Dedifferentiated amniotic fluid mesenchymal stem cell (primary cell): Measurements from ENCODE around the gene TMCC3.

Experiments
- DNase-seq: peaks from one replicate; pipeline ENCODE4 v3.0.0-alpha.2; 2016; ENCODE audit errors: extremely low spot score

TMCC3 gene

GRCh38 chr12:94673496-94673895 is 23.1 kb upstream of the TMCC3 start:
- no peak for DNase-seq

DNA sequence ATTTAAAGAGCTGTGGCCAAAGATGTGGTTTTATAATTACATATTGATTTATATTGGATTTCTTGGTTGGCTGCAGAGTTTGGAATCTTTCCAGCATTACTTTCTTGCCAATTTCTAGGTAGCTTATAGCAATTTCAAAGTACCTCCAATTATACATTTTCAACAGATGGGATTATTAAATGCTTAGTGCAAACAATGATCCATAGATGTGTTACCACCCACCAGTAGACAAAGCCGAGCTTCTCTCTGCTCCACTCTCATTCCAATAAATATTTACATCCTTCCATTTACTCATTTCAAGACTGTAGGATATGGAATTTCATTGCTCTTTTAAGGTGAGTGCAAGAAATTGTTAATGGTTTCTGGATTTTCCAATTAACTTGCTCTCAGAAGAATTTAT is 21.6 kb upstream of the TMCC3 start:
- DNase-seq, result no peak

GRCh38 chr12:94670898-94671297 is 20.5 kb upstream of the TMCC3 start:
- no peak for DNase-seq

GRCh38 chr12:94670075-94670474 is 19.7 kb upstream of the TMCC3 start:
- DNase-seq, result no peak

DNA sequence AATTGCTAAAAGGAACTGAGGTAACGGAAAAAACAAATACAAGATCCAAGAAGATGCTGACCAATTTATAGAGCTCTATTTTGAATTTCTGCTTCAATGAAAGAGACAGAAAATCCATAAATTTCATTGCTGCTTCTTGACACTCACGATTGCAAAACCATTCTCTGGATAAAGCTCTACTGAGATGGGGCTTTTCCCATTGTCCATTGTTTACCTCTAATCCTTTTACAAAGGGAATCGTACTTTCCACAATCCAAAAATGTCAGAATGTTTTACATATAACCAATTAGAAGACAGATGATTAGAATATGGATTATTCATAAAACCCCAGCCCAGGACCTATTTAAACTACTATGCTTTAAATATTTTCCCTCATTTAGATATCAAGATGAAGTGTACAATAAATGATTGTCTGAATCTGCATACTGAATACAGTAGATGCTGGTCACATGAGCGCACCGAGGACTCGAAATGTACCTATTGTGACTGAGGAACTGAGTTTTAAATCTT is 16.7 kb upstream of the TMCC3 start:
- no peak for DNase-seq

DNA sequence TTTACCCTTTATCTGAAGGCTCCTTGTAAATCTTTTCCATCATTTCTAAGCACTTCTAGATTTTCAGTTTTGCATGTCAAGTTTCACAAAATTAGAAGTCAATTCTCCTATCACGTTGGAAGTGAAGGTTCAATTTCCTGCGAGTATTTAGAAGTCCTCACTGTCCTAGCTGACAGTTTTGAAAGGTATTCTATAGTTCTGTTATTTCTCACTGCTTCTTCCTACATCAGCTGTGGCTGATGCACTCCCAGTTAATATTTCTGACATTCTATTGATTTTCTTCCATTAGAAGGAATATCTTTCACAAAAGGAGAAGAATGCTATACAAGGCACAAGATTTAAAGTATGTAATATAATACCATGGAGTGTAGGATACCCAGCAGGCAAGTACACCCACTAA is 15.8 kb upstream of the TMCC3 start:
- DNase-seq, result no peak

DNA sequence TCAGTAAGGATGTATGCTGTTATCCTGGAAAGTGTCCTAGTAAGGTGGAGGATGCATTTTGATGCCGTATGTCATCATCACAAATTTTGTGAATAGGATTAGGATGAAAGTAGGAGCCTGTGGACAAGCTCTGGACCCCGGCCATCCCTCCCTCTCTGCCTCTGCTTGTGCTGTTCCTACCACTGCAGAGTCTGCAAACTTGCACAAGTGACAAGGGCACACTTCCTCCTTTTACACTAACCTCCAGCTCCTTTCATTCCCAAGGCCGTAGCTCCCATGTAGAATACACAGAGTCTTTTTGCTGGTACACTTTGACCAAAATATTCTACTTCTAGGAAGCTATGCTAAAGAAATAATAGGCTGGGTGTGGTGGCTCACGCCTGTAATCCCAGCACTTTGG is 13.3 kb upstream of the TMCC3 start:
- DNase-seq, result no peak

DNA sequence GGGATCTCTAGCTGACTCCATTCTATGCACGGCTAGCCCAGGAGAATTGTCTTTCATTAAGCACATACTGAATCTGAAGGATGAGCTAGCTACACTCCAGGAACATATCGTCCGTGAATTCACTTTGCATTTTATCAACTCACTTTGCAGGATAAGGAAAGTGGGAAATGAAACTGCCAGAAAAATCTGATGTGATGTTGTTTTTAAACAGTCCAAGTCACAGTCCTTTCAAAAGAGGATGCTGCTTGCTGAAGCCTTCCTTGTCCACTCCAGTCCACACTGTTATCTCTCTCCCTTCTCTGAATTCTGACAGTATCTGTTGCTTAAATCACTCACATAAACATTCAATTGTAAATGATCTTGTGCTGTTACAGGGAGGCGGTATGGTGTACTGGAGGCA is 12.7 kb upstream of the TMCC3 start:
- DNase-seq, result no peak

- no peak for DNase-seq
Observed at GRCh38 chr12:94660436-94660835, 10.1 kb upstream of the TMCC3 start.

DNA sequence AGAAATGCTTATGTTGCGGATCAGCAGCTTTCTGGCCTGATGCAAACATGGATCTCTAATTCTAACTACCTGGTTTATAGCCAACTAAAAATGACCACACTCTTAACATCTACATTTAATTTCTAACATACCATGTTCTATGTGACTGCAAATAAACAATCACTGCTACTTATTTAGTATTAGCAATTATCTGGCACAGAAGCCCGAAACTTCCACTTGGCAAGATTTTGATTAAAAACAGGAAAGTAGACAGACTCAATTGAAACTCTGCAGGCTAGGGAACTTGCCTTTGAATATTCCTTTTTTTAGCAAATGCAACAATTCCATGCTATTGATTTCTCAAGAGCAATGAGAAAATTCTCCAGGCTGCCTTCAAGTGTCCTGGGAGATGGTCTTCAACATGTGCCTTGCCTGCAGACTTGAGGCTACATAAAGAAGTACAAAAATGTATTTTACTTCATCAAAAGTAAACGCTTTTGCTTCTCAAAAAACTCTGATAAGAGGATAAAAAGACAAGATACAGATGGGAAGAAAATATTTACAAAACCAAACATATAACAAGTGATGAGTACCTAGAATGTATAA is 9.1 kb upstream of the TMCC3 start:
- DNase-seq, result no peak

DNA sequence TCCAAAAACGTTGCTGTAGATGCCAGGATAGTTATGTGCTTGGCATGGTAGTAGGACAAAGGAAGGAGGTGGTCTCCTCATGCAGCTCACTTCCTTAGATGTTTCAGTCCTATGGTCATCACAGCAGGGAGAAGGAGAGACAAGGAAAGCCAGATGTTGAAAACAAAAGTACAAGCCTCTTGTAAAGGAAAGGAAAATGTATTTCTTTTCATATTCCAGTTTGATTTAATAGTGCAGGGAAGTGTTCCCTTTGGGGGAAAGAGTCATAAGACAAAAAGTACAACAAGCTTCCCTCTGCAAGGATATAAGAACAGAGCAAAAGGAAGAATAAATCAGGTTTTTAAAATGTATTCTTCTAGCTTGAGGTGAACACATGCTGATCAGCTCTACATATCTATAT is 8.6 kb upstream of the TMCC3 start:
- no peak for DNase-seq

- no peak for DNase-seq
Observed at GRCh38 chr12:94656556-94656955, 6.2 kb upstream of the TMCC3 start.

- DNase-seq, result no peak
Observed at GRCh38 chr12:94649349-94650142, 811 bp downstream of the TMCC3 start.

- no peak for DNase-seq
Observed at GRCh38 chr12:94648578-94648977, 1.8 kb downstream of the TMCC3 start.

- DNase-seq, result no peak
Observed at GRCh38 chr12:94644141-94644979, 6.0 kb downstream of the TMCC3 start.

DNA sequence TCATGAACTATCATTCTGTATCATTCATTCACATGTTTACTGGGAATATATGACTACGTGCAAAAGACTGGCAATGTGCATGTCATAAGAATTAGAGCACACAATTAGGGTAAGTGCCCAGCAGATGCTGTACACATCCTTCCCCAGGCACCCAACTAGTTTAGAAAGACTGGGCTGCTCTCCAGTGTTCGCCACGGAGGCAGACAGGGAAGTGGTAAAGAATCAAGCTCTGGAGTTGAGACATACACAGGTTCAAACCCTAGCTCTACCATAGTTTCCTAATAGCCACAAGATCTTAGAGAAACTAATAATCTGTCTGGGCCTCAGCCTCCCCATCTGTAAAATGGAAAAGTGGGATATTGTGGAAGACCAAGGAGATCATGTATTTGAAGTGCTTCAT is 6.8 kb downstream of the TMCC3 start:
- no peak for DNase-seq

GRCh38 chr12:94641283-94641682 is 9.1 kb downstream of the TMCC3 start:
- DNase-seq, result no peak

GRCh38 chr12:94640134-94640928 is 10.0 kb downstream of the TMCC3 start:
- DNase-seq, result no peak

GRCh38 chr12:94638521-94638920 is 11.8 kb downstream of the TMCC3 start:
- DNase-seq, result no peak

DNA sequence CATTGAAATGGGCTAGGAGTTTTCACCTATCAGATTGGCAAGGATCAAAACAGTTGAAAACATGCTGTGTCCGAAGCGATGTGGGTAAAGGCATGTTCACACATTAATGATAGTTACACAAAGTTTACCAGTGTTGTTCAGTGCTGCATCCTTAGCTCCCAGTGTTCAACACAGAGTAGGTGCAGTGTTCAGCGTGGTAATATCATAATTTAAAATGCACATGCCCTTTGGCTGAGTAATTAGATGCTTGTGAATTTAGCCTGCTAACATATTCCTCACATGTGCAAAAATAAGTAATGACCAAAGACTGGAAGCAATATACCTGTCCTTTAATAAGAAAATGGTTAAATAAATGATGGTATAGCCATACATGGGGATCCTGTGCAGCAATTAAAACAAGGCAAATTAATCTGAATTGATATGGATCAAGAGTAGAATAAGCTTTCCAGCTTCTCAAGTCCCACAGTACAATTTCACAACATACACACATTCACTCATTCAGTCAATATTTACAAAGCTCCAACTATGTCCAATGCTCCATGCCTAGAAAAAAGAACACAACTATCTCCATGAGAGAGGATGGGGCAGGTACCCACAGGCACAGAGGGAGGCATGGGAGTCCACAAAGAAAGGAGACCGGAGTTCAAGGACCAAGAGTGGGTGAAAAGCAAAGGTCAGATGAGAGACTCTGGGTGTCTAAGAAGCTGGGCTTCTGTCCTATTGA is 12.8 kb downstream of the TMCC3 start:
- no peak for DNase-seq

GRCh38 chr12:94636462-94637085 is 13.8 kb downstream of the TMCC3 start:
- DNase-seq, result no peak
